Stimulated activated naive CD8-positive, alpha-beta T cell treated with anti-CD3 and anti-CD28 coated beads, Interleukin-15, Interleukin-2, amounts not matched to agents 100 ng/mL and 50 ng/mL, for 24 hours (primary cell): Measurements from ENCODE around the gene SERP1.

Experiments
- H3K27ac Mint-ChIP-seq: one replicate; pipeline ENCODE4 v1.8.0; 2021; ENCODE audit warnings: mild to moderate bottlenecking, mixed read lengths
- H3K27me3 Mint-ChIP-seq: one replicate; pipeline ENCODE4 v1.8.0; 2021; ENCODE audit warnings: mixed read lengths
- H3K36me3 Mint-ChIP-seq: one replicate; pipeline ENCODE4 v1.8.0; 2021; ENCODE audit warnings: low read depth, mixed read lengths
- H3K4me1 Mint-ChIP-seq: one replicate; pipeline ENCODE4 v1.8.0; 2021; ENCODE audit warnings: low read depth, mixed read lengths
- H3K4me3 Mint-ChIP-seq: one replicate; pipeline ENCODE4 v1.8.0; 2021; ENCODE audit warnings: mild to moderate bottlenecking, mixed read lengths
- H3K9me3 Mint-ChIP-seq: one replicate; pipeline ENCODE4 v1.8.0; 2021; ENCODE audit warnings: mixed read lengths

SERP1 gene

DNA sequence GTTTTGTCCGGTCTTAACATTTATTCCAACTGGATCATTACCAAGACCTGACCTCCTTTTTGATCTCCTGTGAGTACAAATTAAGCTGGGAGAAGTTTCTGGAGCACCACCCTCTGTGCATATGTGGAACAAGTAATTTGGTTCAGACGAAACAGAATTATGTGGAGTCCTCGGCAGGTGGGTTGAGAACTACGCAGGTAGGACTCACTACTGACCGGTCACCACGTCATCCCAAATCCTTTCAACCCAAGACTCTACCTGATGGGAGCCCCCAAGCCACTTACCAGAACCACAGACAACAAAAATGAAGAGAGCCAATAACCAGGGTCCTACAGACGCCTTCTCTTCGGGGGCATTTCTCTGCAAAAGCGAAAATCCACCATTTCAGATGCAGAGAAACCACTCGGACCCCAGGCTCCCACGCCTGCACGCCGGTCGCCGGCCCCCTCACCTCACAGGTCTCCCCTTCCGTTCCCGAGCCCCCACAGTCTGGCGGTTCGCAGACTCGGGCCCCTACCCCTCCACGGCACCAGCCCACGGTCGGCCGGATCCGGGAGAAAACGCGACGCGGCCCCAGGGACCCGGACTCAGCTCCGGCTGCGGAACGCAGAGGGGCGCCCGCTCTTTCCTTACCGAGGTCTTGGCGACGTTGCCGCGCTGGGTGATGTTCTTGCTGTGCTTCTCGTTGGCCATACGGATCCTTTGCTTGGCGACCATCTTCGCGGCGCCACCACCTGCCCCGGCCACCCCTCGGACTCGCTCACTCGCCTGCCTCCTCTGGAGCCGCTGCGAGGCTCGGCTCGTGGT, 674 bp downstream of the SERP1 start:
- Mint-ChIP-seq H3K36me3 (peaks cover 73% of the 10 kb centered on the region), H3K4me1 (peaks cover 69% of the 10 kb centered on the region), H3K9me3 (no peaks in the 10 kb centered on the region), H3K27ac (peak overlapping the region; percentile 98), H3K4me3 (peak overlapping the region; percentile 100), H3K27me3 (no peaks in the 10 kb centered on the region)

GRCh38 chr3:150544726-150545125, 1.6 kb downstream of the SERP1 start:
- H3K4me1 Mint-ChIP-seq = peaks cover 63% of the 10 kb centered on the region
- H3K27ac Mint-ChIP-seq = peak overlapping the region; percentile 79
- H3K9me3 Mint-ChIP-seq = no peaks in the 10 kb centered on the region
- peaks cover 69% of the 10 kb centered on the region for H3K36me3 Mint-ChIP-seq
- H3K4me3 Mint-ChIP-seq = peak overlapping the region; percentile 100
- no peaks in the 10 kb centered on the region for H3K27me3 Mint-ChIP-seq

DNA sequence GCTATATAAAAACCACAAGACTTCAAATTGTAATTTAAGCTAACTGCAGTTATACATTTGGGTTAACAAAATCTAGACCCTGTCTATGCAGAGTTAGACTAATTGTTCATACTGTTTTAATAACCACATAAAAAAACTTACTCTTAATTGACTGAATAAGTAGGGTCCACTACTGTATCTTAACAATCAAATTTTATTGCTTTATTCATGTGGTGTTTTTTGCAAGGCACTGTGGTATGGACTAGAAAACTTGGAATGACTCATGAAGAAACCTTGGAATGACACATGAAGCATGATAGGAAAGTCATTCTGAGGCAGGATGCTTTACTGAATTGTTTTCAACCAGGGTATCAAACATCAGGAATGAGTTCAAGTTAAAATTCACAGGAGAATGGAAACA, 2.3 kb downstream of the SERP1 start:
- H3K4me1 Mint-ChIP-seq = peaks cover 56% of the 10 kb centered on the region
- H3K27ac Mint-ChIP-seq = peak overlapping the region; percentile 79
- H3K27me3 Mint-ChIP-seq = no peaks in the 10 kb centered on the region
- H3K4me3 Mint-ChIP-seq = peak overlapping the region; percentile 100
- H3K9me3 Mint-ChIP-seq = no peaks in the 10 kb centered on the region
- peaks cover 64% of the 10 kb centered on the region for H3K36me3 Mint-ChIP-seq

DNA sequence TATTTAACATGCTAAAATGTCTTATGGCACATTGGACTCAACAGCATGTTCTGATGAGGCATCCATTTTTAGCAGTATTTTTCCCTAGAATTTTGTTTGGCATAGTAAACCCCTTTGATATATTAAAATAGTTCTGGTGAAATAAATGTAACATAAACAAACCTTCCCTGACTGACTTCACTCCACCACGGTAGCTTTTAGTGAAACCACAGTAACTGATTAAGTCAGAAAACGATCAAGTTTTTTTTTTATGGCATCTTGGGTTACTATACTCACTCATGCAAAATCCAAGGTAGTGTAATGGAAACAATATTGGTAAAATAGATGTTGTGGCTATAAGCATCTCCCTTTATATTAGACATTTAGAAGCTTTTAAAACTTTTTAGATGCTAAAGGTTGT, 2.8 kb downstream of the SERP1 start:
- H3K9me3 Mint-ChIP-seq = no peaks in the 10 kb centered on the region
- H3K36me3 Mint-ChIP-seq = peaks cover 60% of the 10 kb centered on the region
- H3K27ac Mint-ChIP-seq = peak overlapping the region; percentile 79
- peak overlapping the region; percentile 100 for H3K4me3 Mint-ChIP-seq
- H3K27me3 Mint-ChIP-seq = no peaks in the 10 kb centered on the region
- H3K4me1 Mint-ChIP-seq = peaks cover 51% of the 10 kb centered on the region

GRCh38 chr3:150543128-150543527, 3.2 kb downstream of the SERP1 start:
- Mint-ChIP-seq H3K9me3 (no peaks in the 10 kb centered on the region), H3K27me3 (no peaks in the 10 kb centered on the region), H3K4me1 (peaks cover 47% of the 10 kb centered on the region), H3K36me3 (peaks cover 56% of the 10 kb centered on the region), H3K4me3 (peak overlapping the region; percentile 100), H3K27ac (peak overlapping the region; percentile 79)

DNA sequence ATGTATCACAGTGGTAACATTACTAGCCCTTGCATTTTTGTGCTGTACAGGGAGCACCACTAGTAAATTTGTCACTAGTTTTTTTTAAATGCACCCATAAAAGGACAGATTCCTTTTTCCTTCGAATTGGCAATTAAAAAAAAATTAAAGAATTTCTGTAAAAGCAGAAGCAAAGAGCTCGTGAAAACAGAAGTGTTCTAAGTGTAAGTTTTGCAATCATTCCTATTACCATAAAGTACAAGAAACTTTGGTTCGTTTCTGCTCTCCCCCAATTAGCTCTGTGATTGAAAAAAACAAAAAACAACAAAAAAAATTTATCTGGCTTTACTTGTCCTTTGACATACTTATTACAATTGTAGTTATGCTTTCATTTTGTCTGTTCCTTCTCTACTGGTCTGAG, 5.3 kb downstream of the SERP1 start:
- Mint-ChIP-seq H3K9me3 (no peaks in the 10 kb centered on the region), H3K4me1 (peaks cover 37% of the 10 kb centered on the region), H3K4me3 (no peak overlapping the region), H3K27ac (peak overlapping the region; percentile 15), H3K27me3 (no peaks in the 10 kb centered on the region), H3K36me3 (peaks cover 45% of the 10 kb centered on the region)

DNA sequence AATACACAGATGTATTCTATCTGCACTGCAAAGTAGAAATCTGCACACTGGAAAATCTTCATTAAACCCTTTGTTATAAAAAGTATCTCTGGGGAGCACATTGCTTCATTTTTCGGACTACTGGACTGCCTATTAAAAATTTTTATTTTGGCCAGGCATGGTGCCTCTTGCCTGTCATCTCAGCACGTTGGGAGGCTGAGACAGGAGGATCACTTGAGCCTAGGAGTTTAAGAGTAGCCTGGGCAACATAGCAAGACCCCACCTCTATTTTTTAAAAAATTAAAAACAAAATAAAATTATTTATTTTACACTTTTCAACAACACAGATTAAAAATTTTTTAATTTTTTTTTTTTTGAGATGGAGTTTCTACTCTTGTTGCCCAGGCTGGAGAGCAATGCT, 6.0 kb downstream of the SERP1 start:
- Mint-ChIP-seq H3K4me1 (peaks cover 37% of the 10 kb centered on the region), H3K9me3 (no peaks in the 10 kb centered on the region), H3K27ac (no peak overlapping the region), H3K36me3 (peaks cover 41% of the 10 kb centered on the region), H3K4me3 (no peak overlapping the region), H3K27me3 (no peaks in the 10 kb centered on the region)

DNA sequence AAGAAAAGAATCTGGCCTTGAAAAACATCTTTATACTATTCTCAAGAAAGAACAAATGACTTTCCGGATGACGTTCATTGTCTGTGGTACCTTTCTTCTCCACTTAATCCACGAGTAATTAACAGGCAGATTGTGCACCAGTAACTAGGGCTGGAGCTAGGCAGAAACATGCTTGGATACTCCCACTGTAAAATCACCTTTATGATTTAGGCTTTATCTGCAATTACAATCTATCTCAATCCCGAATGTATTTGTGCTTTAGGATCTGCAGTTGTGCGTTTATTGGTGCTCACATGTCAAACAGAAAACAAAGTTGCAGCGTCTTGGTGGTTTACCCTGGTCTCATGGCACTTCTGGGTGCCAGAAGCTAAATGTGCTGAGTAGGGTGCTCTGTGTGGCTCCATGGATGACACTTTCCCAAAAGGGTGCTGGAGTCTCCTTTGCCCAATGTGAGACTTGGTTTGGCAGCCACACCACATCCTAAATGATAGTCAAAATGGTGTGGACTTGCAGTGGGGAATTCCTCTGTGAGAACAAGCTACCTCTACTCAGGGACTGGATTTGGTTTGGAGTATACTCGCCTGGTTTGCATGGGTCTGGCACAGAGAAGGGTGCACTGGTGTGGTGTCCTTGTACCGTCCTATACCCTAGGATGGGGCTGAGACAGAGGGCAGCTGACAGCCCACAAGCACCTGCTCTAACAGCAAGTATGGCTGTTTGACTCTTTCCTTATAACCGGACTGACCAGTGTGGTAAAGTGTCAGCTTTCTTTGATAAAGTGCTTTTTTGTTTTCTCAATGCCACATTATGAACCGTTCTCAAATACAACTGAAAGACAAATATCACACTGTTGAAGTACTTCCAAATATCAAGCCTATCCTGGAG, 7.7 kb downstream of the SERP1 start:
- Mint-ChIP-seq H3K27me3 (no peaks in the 10 kb centered on the region), H3K9me3 (no peaks in the 10 kb centered on the region), H3K4me1 (peaks cover 23% of the 10 kb centered on the region), H3K27ac (no peak overlapping the region), H3K4me3 (no peak overlapping the region), H3K36me3 (peaks cover 29% of the 10 kb centered on the region)

DNA sequence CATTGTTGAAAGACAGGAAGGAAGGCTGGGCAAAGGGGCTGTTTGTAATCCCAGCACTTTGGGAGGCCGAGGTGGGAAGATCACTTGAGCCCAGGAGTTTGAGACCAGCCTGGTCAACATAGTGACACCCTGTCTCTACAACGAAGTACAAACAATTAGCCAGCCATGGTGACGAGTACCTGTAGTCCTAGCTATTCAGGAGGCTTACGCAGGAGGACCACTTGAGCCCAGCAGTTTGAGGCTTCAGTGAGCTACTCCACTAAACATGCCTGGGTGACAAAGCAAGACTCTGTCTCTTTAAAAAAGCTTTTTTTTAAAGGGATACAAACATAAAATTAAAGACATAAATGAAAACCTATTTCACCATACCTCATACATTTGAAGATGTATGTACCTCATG, 11.1 kb downstream of the SERP1 start:
- Mint-ChIP-seq H3K36me3 (no peaks in the 10 kb centered on the region), H3K9me3 (no peaks in the 10 kb centered on the region), H3K27ac (no peak overlapping the region), H3K27me3 (no peaks in the 10 kb centered on the region), H3K4me3 (no peak overlapping the region), H3K4me1 (peaks cover 11% of the 10 kb centered on the region)

GRCh38 chr3:150531775-150532174, 14.5 kb downstream of the SERP1 start:
- Mint-ChIP-seq H3K27ac (peak overlapping the region; percentile 29), H3K9me3 (no peaks in the 10 kb centered on the region), H3K36me3 (no peaks in the 10 kb centered on the region), H3K4me3 (no peak overlapping the region), H3K27me3 (no peaks in the 10 kb centered on the region), H3K4me1 (peaks cover 11% of the 10 kb centered on the region)

DNA sequence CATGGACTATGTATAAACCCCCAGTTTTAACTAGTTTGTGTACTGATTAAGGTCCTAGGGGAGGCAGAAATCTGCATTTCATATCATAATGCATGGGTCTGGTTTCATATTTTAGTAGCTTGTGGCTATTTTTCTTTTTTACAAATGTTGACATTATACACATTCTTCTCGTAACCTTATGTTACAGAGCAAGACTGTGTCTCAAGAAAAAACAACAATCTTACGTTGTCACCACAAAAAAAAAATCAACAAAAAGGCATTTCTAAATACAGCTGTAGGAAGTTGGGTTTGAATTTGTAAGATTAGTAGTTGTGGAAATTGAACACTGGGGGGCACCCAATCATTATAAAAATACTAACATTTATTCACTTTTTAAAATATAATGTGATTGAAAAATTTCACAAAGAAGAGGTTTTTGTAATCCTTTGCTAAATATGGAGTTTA, 17.9 kb downstream of the SERP1 start:
- Mint-ChIP-seq H3K4me3 (no peak overlapping the region), H3K27me3 (peaks cover 4% of the 10 kb centered on the region), H3K4me1 (peaks cover 11% of the 10 kb centered on the region), H3K36me3 (no peaks in the 10 kb centered on the region), H3K27ac (no peak overlapping the region), H3K9me3 (no peaks in the 10 kb centered on the region)

- no peaks in the 10 kb centered on the region for H3K9me3 Mint-ChIP-seq
- H3K4me3 Mint-ChIP-seq = no peak overlapping the region
- H3K27me3 Mint-ChIP-seq = peaks cover 4% of the 10 kb centered on the region
- H3K36me3 Mint-ChIP-seq = no peaks in the 10 kb centered on the region
- no peak overlapping the region for H3K27ac Mint-ChIP-seq
- H3K4me1 Mint-ChIP-seq = peaks cover 11% of the 10 kb centered on the region
Observed at GRCh38 chr3:150527464-150528255, 18.6 kb downstream of the SERP1 start.

GRCh38 chr3:150523538-150523937, 22.8 kb downstream of the SERP1 start:
- Mint-ChIP-seq H3K36me3 (no peaks in the 10 kb centered on the region), H3K27ac (no peak overlapping the region), H3K4me1 (no peaks in the 10 kb centered on the region), H3K9me3 (no peaks in the 10 kb centered on the region), H3K4me3 (no peak overlapping the region), H3K27me3 (peaks cover 8% of the 10 kb centered on the region)

GRCh38 chr3:150521463-150521862, 24.8 kb downstream of the SERP1 start:
- Mint-ChIP-seq H3K27me3 (peaks cover 8% of the 10 kb centered on the region), H3K9me3 (peaks cover 5% of the 10 kb centered on the region), H3K27ac (no peak overlapping the region), H3K4me1 (no peaks in the 10 kb centered on the region), H3K4me3 (no peak overlapping the region), H3K36me3 (no peaks in the 10 kb centered on the region)
